GM18519 (cell line): ENCODE data around the gene POGLUT3.

ENCODE experiments used
- ATAC-seq: cut with Tn5 transposase; IDR thresholded peaks from one replicate; pipeline ENCODE4 v1.9.1; 2021; ENCODE audit warnings: mild to moderate bottlenecking, moderate library complexity; ENCODE audit not compliant: unreplicated experiment, low FRiP score

The POGLUT3 gene

GRCh38 chr11:108498046-108498815, at the start of gene POGLUT3:
POGLUT3 (minus strand) TSS chr11:108498384; CDS start chr11:108498366, 18 bp downstream.
- ATAC-seq, result peak; percentile 39

GRCh38 chr11:108545909-108546501, 47.8 kb upstream of the POGLUT3 start:
- ATAC-seq, result no peak

- no peak for ATAC-seq
Measured at GRCh38 chr11:108543316-108543964, 45.3 kb upstream of the POGLUT3 start.

- no peak for ATAC-seq
Measured at GRCh38 chr11:108541531-108541930, 43.3 kb upstream of the POGLUT3 start.

- ATAC-seq, result no peak
Measured at GRCh38 chr11:108538502-108538901, 40.3 kb upstream of the POGLUT3 start.

GRCh38 chr11:108538022-108538424, 39.8 kb upstream of the POGLUT3 start:
- no peak for ATAC-seq

GRCh38 chr11:108536783-108537182, 38.6 kb upstream of the POGLUT3 start:
- no peak for ATAC-seq

- ATAC-seq, result no peak
Measured at GRCh38 chr11:108535384-108535955, 37.3 kb upstream of the POGLUT3 start.

GRCh38 chr11:108534274-108534882, 36.2 kb upstream of the POGLUT3 start:
- no peak for ATAC-seq

- no peak for ATAC-seq
Measured at GRCh38 chr11:108530426-108530825, 32.2 kb upstream of the POGLUT3 start.

- ATAC-seq, result no peak
Measured at GRCh38 chr11:108527382-108527781, 29.2 kb upstream of the POGLUT3 start.

- ATAC-seq, result no peak
Measured at GRCh38 chr11:108525161-108525560, 27.0 kb upstream of the POGLUT3 start.

GRCh38 chr11:108524422-108524821, 26.2 kb upstream of the POGLUT3 start:
- no peak for ATAC-seq

GRCh38 chr11:108522318-108522717, 24.1 kb upstream of the POGLUT3 start:
- ATAC-seq, result no peak

- no peak for ATAC-seq
Measured at GRCh38 chr11:108518581-108518980, 20.4 kb upstream of the POGLUT3 start.

- no peak for ATAC-seq
Measured at GRCh38 chr11:108516125-108516524, 17.9 kb upstream of the POGLUT3 start.

- no peak for ATAC-seq
Measured at GRCh38 chr11:108512708-108513107, 14.5 kb upstream of the POGLUT3 start.

- ATAC-seq, result no peak
Measured at GRCh38 chr11:108511851-108512474, 13.8 kb upstream of the POGLUT3 start.

- no peak for ATAC-seq
Measured at GRCh38 chr11:108508653-108509593, 10.7 kb upstream of the POGLUT3 start.
